ENCODE measurements around the gene FLNB. TPM values are rescaled to one million over a fixed set of nuclear protein-coding genes. Genes with fewer than 3 reads are reported as not detected.

Gene FLNB
- total RNA-seq, 1 experiment from 2014 or later = 309 TPM

GRCh38 chr3:58105196-58105595, 97.0 kb downstream of the FLNB start:
- intact Hi-C loops (cut with micrococcal nuclease; ENCODE audit: unreplicated experiment) = no loop called here
- Histone ChIP-seq H3K4me1 (ENCODE audit: control insufficient read depth, insufficient read depth, low read length) (no peaks in the 10 kb centered on the region), H3K27me3 (ENCODE audit: control insufficient read depth, insufficient read depth, low read length) (no peaks in the 10 kb centered on the region), H3K36me3 (ENCODE audit: control insufficient read depth, insufficient read depth, low read length) (peaks cover 44% of the 10 kb centered on the region), H3K9me3 (ENCODE audit: control insufficient read depth, insufficient read depth, low read depth, low read length) (no peaks in the 10 kb centered on the region), H3K4me3 (ENCODE audit: low read depth in 2 of 2, low read length in 2 of 2) (no peak overlapping the region), H3K27ac (ENCODE audit: low read length) (no peak overlapping the region)
- no peak for ATAC-seq
- in situ Hi-C loops (cut with HindIII; ENCODE audit: low pct_unique_long_range_greater_than_20kb, low sequenced_read_pairs) = no loop called here
- ChIA-PET POLR2A (no interaction called here), CTCF (no interaction called here)
- no TSS peak for BruUV-seq (replicated peaks)
- no peak for TF ChIP-seq POLR2AphosphoS5 (IDR thresholded peaks at IDR 0.05; ENCODE audit: low read depth, low read length)
- DNase-seq (ENCODE audit: low read depth, low spot score) = no peak

DNA sequence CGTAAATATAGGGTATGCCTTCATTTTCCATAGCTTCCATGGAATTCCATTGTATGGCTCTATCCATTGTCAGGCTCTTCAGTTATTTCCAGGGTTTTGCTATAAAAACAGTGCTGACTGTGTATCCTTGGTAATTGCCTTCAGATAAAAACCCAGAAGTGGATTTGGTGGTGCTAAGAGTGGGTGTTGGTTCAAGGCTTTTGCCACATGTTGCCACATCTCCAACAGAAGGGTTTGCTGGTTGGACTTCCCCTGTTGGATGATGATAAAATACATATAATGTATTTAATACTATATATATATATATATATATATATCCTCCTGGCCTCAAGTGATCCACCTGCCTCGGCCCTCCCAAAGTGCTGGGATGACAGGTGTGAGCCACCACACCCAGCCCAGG, 97.8 kb downstream of the FLNB start:
- no peak overlapping the region for H3K4me3 ChIP-seq (ENCODE audit: low read depth in 2 of 2, low read length in 2 of 2)
- H3K36me3 ChIP-seq (ENCODE audit: control insufficient read depth, insufficient read depth, low read length) = peaks cover 44% of the 10 kb centered on the region
- in situ Hi-C loops (cut with HindIII; ENCODE audit: low pct_unique_long_range_greater_than_20kb, low sequenced_read_pairs) (no loop called here), intact Hi-C loops (cut with micrococcal nuclease; ENCODE audit: unreplicated experiment) (no loop called here)
- no peak for DNase-seq (ENCODE audit: low read depth, low spot score)
- ChIA-PET POLR2A (no interaction called here), CTCF (no interaction called here)
- no peak for ATAC-seq
- H3K4me1 ChIP-seq (ENCODE audit: control insufficient read depth, insufficient read depth, low read length) = no peaks in the 10 kb centered on the region
- H3K9me3 ChIP-seq (ENCODE audit: control insufficient read depth, insufficient read depth, low read depth, low read length) = no peaks in the 10 kb centered on the region
- BruUV-seq (replicated peaks) = no TSS peak
- TF ChIP-seq SIN3A (IDR thresholded peaks at IDR 0.05; ENCODE audit: borderline replicate concordance, insufficient read depth, low read depth, low read length) (no peak), CTCF (IDR thresholded peaks at IDR 0.05) (no peak)
- H3K27me3 ChIP-seq (ENCODE audit: control insufficient read depth, insufficient read depth, low read length) = no peaks in the 10 kb centered on the region
- H3K27ac ChIP-seq (ENCODE audit: low read length) = no peak overlapping the region

- Histone ChIP-seq H3K9me3 (ENCODE audit: control insufficient read depth, insufficient read depth, low read depth, low read length) (no peaks in the 10 kb centered on the region), H3K4me3 (ENCODE audit: low read depth in 2 of 2, low read length in 2 of 2) (no peak overlapping the region), H3K27ac (ENCODE audit: low read length) (no peak overlapping the region), H3K27me3 (ENCODE audit: control insufficient read depth, insufficient read depth, low read length) (no peaks in the 10 kb centered on the region), H3K4me1 (ENCODE audit: control insufficient read depth, insufficient read depth, low read length) (no peaks in the 10 kb centered on the region), H3K36me3 (ENCODE audit: control insufficient read depth, insufficient read depth, low read length) (peaks cover 40% of the 10 kb centered on the region)
- ATAC-seq = no peak
- TF ChIP-seq SIN3A (IDR thresholded peaks at IDR 0.05; ENCODE audit: borderline replicate concordance, insufficient read depth, low read depth, low read length) (no peak), REST (IDR thresholded peaks at IDR 0.05; ENCODE audit: insufficient read depth in 1 of 2, low read depth in 2 of 2, low read length in 1 of 2) (no peak), CTCF (IDR thresholded peaks at IDR 0.05) (no peak), TCF7L2 (IDR thresholded peaks at IDR 0.05; ENCODE audit: low read depth, low read length) (no peak), POLR2AphosphoS5 (IDR thresholded peaks at IDR 0.05; ENCODE audit: low read depth, low read length) (no peak)
- intact Hi-C loops (cut with micrococcal nuclease; ENCODE audit: unreplicated experiment) = no loop called here
- no peak for DNase-seq (ENCODE audit: low read depth, low spot score)
- no TSS peak for BruUV-seq (replicated peaks)
- POLR2A ChIA-PET = no interaction called here
- CTCF ChIA-PET = no interaction called here
- in situ Hi-C loops (cut with HindIII; ENCODE audit: low pct_unique_long_range_greater_than_20kb, low sequenced_read_pairs) = no loop called here
Observed at GRCh38 chr3:58106640-58107039, 98.4 kb downstream of the FLNB start.

Measured in Panc1 (cell line).